Measurements from ENCODE around the gene NEK7.

The NEK7 gene

DNA sequence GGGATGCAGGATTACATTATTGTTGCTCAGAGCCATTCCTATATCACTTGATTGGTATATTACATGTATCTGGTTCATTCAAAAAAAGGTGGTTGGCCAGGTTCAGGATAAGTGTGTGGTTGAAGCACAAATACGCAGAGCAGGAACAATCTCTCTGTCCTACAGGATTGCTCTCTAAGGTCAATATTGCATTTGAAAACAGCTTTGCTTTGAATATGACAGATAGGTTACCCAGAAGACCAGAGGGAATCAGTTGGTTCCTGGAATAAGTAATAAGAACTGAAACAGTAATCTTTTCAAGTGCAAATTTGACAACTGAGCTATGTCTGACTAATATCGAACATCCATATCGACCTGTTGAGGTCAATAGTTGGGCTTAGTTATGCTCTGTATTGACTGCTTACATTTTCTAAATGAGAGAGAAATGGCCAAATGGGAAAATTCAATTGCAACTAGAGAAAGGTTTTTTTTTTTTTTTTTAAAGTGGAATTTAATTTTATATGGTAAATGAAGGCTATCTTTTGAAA lies 206.9 kb downstream of the NEK7 start:
- no peak for DNase-seq

DNA sequence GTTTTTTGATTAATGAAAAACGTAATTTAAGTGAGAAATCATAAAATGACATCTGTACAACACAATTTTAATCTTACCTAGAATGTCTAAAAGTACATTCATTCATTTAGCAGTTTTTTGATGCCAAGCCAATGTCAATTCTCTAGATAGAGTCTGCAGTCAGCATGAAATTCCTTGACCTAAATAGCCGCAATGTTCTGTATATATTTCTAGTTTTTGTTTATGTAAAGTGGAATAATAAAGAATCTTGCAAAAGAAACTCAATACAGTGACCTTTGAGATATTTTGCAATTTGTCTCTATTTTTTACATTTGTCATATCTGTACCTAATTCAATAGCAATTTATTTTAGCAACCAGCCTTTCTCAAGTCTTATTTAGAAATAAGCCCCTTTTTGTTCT lies 207.7 kb downstream of the NEK7 start:
- DNase-seq: no peak

DNA sequence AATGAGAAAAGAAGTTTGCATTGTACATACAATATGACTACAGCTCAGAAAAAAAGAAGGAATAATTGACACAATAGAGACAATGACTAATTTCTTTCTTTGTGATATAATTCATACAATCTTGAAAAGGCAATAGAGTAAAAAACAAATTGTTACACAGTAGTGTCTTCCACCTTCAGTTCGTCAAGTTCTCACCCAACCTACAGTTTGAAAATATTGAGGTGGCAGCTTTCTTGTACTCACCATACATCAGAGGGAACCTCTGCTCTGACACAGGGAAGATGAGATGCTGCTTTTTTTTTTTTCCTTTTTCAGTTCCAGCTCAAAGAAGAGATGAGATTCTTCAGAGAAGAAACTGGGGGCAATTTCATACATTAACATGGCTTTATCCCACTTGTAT lies 210.5 kb downstream of the NEK7 start:
- DNase-seq: no peak

- DNase-seq: no peak
These were observed 214.2 kb downstream of the NEK7 start for GRCh38 chr1:198370996-198371395.

Measured in right forelimb (tissue), 1 donor.